Natural killer cell (primary cell): ENCODE results near the gene SEMA4F. TPM values are rescaled to one million over a fixed set of nuclear protein-coding genes. Genes with fewer than 3 reads are reported as not detected.

Source experiments
- ATAC-seq, 3 donors: fragments of 150-1000 bp in 2 of 3; fragments of 200-7000 bp in 1 of 3; cut with Tn5 transposase; 1 replicate in 1 of 3; 2 replicates in 2 of 3; pipeline ENCODE4 v1.10.0; 2021; ENCODE audit warnings: mild to moderate bottlenecking in 2 of 3, moderate library complexity in 2 of 3
- DNase-seq, 2 donors: peaks; one replicate each; pipeline versions ENCODE4 v3.0.0 to v3.0.0-alpha.2; 2013 to 2021; ENCODE audit warnings: mixed read lengths in 1 of 2
- H3K27ac ChIP-seq: one replicate; pipeline ENCODE4 v1.5.1; 2013; ENCODE audit warnings: mild to moderate bottlenecking, low read length
- H3K27me3 ChIP-seq: one replicate; pipeline ENCODE4 v1.6.1; 2013; ENCODE audit warnings: low read length; ENCODE audit not compliant: control insufficient read depth, insufficient read depth
- H3K36me3 ChIP-seq: one replicate; pipeline ENCODE4 v1.6.1; 2013; ENCODE audit warnings: low read length; ENCODE audit not compliant: control insufficient read depth, insufficient read depth
- H3K4me1 ChIP-seq: one replicate; pipeline ENCODE4 v1.6.1; 2013; ENCODE audit warnings: low read length; ENCODE audit not compliant: control insufficient read depth, insufficient read depth
- H3K4me3 ChIP-seq: one replicate; pipeline ENCODE4 v1.5.1; 2013; ENCODE audit warnings: low read length
- H3K9me3 ChIP-seq: one replicate; pipeline ENCODE4 v1.6.1; 2013; ENCODE audit warnings: low read length; ENCODE audit not compliant: control insufficient read depth, insufficient read depth
- H3K27ac Mint-ChIP-seq, 2 donors: one replicate each; pipeline ENCODE4 v1.8.0; 2022; ENCODE audit warnings: mild to moderate bottlenecking in 2 of 2, mixed read lengths in 2 of 2, moderate library complexity in 1 of 2
- H3K27me3 Mint-ChIP-seq, 2 donors: one replicate each; pipeline ENCODE4 v1.8.0; 2022; ENCODE audit warnings: low read depth in 2 of 2, mixed read lengths in 2 of 2
- H3K36me3 Mint-ChIP-seq: one replicate; pipeline ENCODE4 v1.8.0; 2022; ENCODE audit warnings: mixed read lengths
- H3K4me1 Mint-ChIP-seq, 2 donors: one replicate each; pipeline ENCODE4 v1.8.0; 2022; ENCODE audit warnings: mixed read lengths in 2 of 2
- H3K4me3 Mint-ChIP-seq: one replicate; pipeline ENCODE4 v1.8.0; 2022; ENCODE audit warnings: mild to moderate bottlenecking, moderate library complexity, mixed read lengths
- H3K9me3 Mint-ChIP-seq, 2 donors: one replicate each; pipeline ENCODE4 v1.8.0; 2022; ENCODE audit warnings: mixed read lengths in 2 of 2
- WGBS: methylation state at CpG from one replicate; pipeline ENCODE4 v1.1.7; 2013; ENCODE audit warnings: missing lambda C conversion rate; ENCODE audit not compliant: insufficient coverage; 5-methylcytosine and 5-hydroxymethylcytosine counted together
- intact Hi-C: fragments of 100-400 bp; cut with micrococcal nuclease; formaldehyde crosslinking; loops from one replicate; pipeline ENCODE4 v1.14.2; 2022
- total RNA-seq, 4 donors: library from RNA; stranded (reverse); fragments of 120-200 nt in 1 of 4; gene quantifications; one replicate each; pipeline versions ENCODE4 v1.2.3 to v1.2.4, GENCODE V29; 2013 to 2022
- TF ChIP-seq, protein P1 (sequence below): fragments of 200-600 bp; IDR thresholded peaks from one replicate; pipeline ENCODE4 v1.8.0; 2022; ENCODE audit warnings: antibody characterized with exemption

The SEMA4F gene
- total RNA-seq, 3 donors from 2014 or later (not counting 1 experiment from before 2014, with no cell fraction given), result 7.3 to 18.0 (median 10.8) TPM

DNA sequence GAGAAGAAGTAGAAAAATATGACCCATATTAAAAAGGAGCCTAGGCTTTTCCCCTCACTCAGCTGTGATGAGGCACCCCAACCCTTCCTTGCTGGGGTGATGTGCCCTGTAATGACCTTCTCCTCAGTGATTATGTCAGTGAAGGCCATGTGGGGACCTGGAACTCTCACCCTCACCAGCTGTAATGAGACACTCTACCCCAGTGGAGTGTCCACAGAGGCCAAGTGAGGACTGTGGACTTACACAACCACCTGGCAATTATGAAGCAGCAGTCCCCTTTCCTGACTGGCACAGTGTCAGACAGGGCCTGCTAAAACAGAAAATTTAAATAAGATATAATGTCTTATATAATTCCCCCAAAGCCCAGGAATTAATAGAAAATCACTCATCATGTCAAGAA lies 54.2 kb downstream of the SEMA4F start:
- H3K36me3 Mint-ChIP-seq, result no peaks in the 10 kb centered on the region
- no peak overlapping the region for H3K4me3 ChIP-seq
- H3K4me1 Mint-ChIP-seq, result no peaks in the 10 kb centered on the region
- H3K27me3 ChIP-seq, result no peaks in the 10 kb centered on the region
- no peaks in the 10 kb centered on the region for H3K4me1 ChIP-seq
- ATAC-seq, result no peak
- no peaks in the 10 kb centered on the region for H3K9me3 Mint-ChIP-seq
- no peak overlapping the region for H3K4me3 Mint-ChIP-seq
- H3K27ac ChIP-seq, result no peak overlapping the region
- no peaks in the 10 kb centered on the region for H3K36me3 ChIP-seq
- H3K27me3 Mint-ChIP-seq, result peaks cover 0 to 8% of the 10 kb centered on the region in 2 donors
- H3K27ac Mint-ChIP-seq, result no peak overlapping the region
- intact Hi-C loops, result no loop called here
- H3K9me3 ChIP-seq, result no peaks in the 10 kb centered on the region
- DNase-seq, result no peak
- TF ChIP-seq, protein P1, sequence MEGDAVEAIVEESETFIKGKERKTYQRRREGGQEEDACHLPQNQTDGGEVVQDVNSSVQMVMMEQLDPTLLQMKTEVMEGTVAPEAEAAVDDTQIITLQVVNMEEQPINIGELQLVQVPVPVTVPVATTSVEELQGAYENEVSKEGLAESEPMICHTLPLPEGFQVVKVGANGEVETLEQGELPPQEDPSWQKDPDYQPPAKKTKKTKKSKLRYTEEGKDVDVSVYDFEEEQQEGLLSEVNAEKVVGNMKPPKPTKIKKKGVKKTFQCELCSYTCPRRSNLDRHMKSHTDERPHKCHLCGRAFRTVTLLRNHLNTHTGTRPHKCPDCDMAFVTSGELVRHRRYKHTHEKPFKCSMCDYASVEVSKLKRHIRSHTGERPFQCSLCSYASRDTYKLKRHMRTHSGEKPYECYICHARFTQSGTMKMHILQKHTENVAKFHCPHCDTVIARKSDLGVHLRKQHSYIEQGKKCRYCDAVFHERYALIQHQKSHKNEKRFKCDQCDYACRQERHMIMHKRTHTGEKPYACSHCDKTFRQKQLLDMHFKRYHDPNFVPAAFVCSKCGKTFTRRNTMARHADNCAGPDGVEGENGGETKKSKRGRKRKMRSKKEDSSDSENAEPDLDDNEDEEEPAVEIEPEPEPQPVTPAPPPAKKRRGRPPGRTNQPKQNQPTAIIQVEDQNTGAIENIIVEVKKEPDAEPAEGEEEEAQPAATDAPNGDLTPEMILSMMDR, result no peak

DNA sequence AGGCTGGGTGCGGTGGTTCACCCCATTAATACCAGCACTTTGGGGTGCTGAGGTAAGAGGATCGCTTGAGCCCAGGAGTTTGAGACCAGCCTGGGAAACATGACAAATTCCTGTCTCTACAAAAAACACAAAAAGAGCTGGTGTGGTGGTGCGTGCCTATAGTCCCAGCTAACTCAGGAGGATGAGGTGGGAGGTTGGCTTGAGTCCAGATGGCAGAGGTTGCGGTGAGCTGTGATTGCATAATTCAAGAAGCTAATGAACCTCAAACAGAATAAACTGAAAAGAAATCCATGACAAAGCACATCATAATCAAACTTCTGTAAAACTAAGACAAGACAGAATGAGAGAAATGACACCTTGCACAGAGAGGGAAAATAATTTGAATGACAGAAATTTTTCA lies 54.8 kb downstream of the SEMA4F start:
- H3K27me3 Mint-ChIP-seq, result peaks cover 0 to 8% of the 10 kb centered on the region in 2 donors
- Histone ChIP-seq H3K4me3 (no peak overlapping the region), H3K27ac (no peak overlapping the region), H3K4me1 (no peaks in the 10 kb centered on the region), H3K36me3 (no peaks in the 10 kb centered on the region), H3K27me3 (no peaks in the 10 kb centered on the region), H3K9me3 (no peaks in the 10 kb centered on the region)
- no peak overlapping the region for H3K4me3 Mint-ChIP-seq
- no peak overlapping the region for H3K27ac Mint-ChIP-seq
- no peaks in the 10 kb centered on the region for H3K36me3 Mint-ChIP-seq
- DNase-seq, result no peak
- ATAC-seq, result no peak
- TF ChIP-seq, protein P1, result no peak
- H3K4me1 Mint-ChIP-seq, result no peaks in the 10 kb centered on the region
- intact Hi-C loops, result no loop called here
- WGBS, result 92% methylated on average over 2 of the region's 4 CpGs
- H3K9me3 Mint-ChIP-seq, result no peaks in the 10 kb centered on the region

DNA sequence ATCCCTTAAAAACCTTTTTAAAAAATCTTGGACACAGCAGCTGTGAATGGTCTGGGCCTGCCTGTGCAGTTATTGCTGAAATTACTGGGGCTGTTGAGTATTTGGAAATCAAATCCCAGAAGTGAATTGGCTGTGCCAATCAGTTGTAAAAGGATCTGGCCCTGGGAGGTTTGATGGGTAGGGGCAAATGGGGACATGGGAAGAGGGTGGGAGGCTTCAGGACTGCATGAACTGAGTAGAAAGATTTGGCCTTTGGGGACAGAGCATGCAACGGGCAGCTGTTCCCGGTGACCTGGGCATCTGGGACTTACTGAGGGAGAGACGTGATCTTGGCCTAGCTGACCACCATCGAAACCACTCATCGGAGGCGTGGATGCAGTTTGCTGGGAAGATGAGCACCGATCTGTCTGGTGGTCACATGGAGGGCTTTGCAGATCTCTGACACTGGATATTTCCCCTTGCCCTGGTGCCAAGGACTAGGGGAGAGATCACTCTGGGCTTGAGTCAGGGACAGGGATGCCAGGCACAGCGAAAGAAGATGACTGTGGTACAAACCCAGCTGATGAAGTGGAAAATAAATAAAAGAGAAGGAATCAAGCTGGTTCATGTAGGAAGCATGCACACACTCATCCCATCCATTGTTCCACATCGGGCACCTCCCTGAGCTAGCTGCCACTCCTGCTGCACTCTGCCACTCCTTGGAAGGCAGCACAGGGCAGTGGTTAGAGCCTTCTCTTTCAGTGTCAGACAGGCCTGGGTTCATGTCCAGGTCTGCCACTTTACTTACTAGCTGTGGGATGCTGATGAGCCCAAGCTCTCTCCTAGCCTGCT lies 58.4 kb downstream of the SEMA4F start:
- Mint-ChIP-seq H3K27me3 (peaks cover 0 to 7% of the 10 kb centered on the region in 2 donors), H3K9me3 (no peaks in the 10 kb centered on the region), H3K27ac (no peak overlapping the region), H3K4me1 (peaks cover 0 to 5% of the 10 kb centered on the region in 2 donors), H3K36me3 (no peaks in the 10 kb centered on the region), H3K4me3 (no peak overlapping the region)
- H3K9me3 ChIP-seq, result no peaks in the 10 kb centered on the region
- no peaks in the 10 kb centered on the region for H3K36me3 ChIP-seq
- intact Hi-C loops, result loop anchor here (10.0 kb wide), 1 partner anchor 692 kb away; no protein-coding TSS in a partner anchor
- 91% methylated on average over 9 of the region's 9 CpGs for WGBS
- TF ChIP-seq, protein P1, result no peak
- DNase-seq (no peak), ATAC-seq (no peak)
- no peak overlapping the region for H3K27ac ChIP-seq
- peaks cover 3% of the 10 kb centered on the region for H3K27me3 ChIP-seq
- H3K4me3 ChIP-seq, result no peak overlapping the region
- peaks cover 5% of the 10 kb centered on the region for H3K4me1 ChIP-seq
